HCT116 (cell line): ENCODE measurements around the gene UBE2E3. TPM values are rescaled to one million over a fixed set of nuclear protein-coding genes. Genes with fewer than 3 reads are reported as not detected.

Source experiments
- ATAC-seq: fragments of 200-7000 bp; cut with Tn5 transposase; 2 replicates; pipeline ENCODE4 v1.9.1; 2020; ENCODE audit warnings: mild to moderate bottlenecking, moderate library complexity
- BruUV-seq: library from RNA; stranded (reverse); fragments of 400-500 nt; replicated peaks from 2 replicates; lab custom pipeline; 2021; lab: Mats Ljungman, UMichigan
- CTCF ChIA-PET: fragments of 300-600 bp; sonication (Branson Sonifier 250); formaldehyde crosslinking; loops from one replicate; lab custom pipeline; 2021; ENCODE audit warnings: antibody characterized with exemption; lab: Charles Lee
- POLR2A ChIA-PET: fragments of 300-600, 350-600 bp; sonication (Branson Sonifier 250); formaldehyde crosslinking; loops from one replicate; lab custom pipeline; 2021; ENCODE audit warnings: antibody characterized with exemption; lab: Charles Lee
- RAD21 ChIA-PET, 2 experiments: fragments of 300-600 bp; sonication (Branson Sonifier 250); formaldehyde crosslinking; loops; one replicate each; lab custom pipeline; 2023; ENCODE audit warnings: low total read pairs in 2 of 2; ENCODE audit not compliant: uncharacterized antibody in 2 of 2, unreplicated experiment in 2 of 2, low non-redundant PET in 1 of 2; lab: Charles Lee
- DNase-seq: peaks from one replicate; pipeline ENCODE4 v3.0.0-alpha.2; 2010; ENCODE audit warnings: low read depth, low spot score
- H2AFZ ChIP-seq: fragments of 200-600 bp; shearing (Covaris generic), sonication (generic); 2 replicates; pipeline ENCODE4 v1.6.1; 2017; ENCODE audit warnings: low read depth, mixed run types, mixed read lengths, antibody characterized with exemption, low read length; ENCODE audit not compliant: poor library complexity, severe bottlenecking
- H3K27ac ChIP-seq: 2 replicates; pipeline ENCODE4 v1.5.1; 2012; ENCODE audit warnings: low read depth, low read length
- H3K27me3 ChIP-seq: fragments of 200-600 bp; sonication (generic); 2 replicates; pipeline ENCODE4 v1.6.1; 2016; ENCODE audit warnings: mixed run types, low read length, mixed read lengths; ENCODE audit not compliant: insufficient read depth
- H3K36me3 ChIP-seq, 2 experiments: fragments of 200-500 bp in 1 of 2; fragments of 200-600 bp in 1 of 2; sonication (Bioruptor generic) in 1 of 2; sonication (generic) in 1 of 2; 2 replicates each; pipeline versions ENCODE4 v1.5.1 to v1.6.1; 2014 to 2016; ENCODE audit warnings: low read length in 2 of 2, inconsistent platforms in 1 of 2, mixed read lengths in 1 of 2, mixed run types in 1 of 2; ENCODE audit not compliant: insufficient read depth in 2 of 2, control insufficient read depth in 1 of 2
- H3K4me1 ChIP-seq, 2 experiments: fragments of 200-600 bp in 1 of 2; sonication (generic) in 1 of 2; 2 replicates each; pipeline versions ENCODE4 v1.5.1 to v1.6.1; 2012 to 2017; ENCODE audit warnings: low read length in 2 of 2, inconsistent platforms in 1 of 2, mild to moderate bottlenecking in 1 of 2, mixed read lengths in 1 of 2, mixed run types in 1 of 2, moderate library complexity in 1 of 2; ENCODE audit not compliant: insufficient read depth in 2 of 2, control insufficient read depth in 1 of 2
- H3K4me2 ChIP-seq: fragments of 200-600 bp; sonication (generic); 2 replicates; pipeline ENCODE4 v1.6.1; 2017; ENCODE audit warnings: mixed run types, low read length, mixed read lengths
- H3K4me3 ChIP-seq, 2 experiments: fragments of 200-600 bp in 1 of 2; sonication (generic) in 1 of 2; replicated peaks in 1 of 2; 2 replicates each; pipeline ENCODE4 v1.5.1; 2011 to 2016; ENCODE audit warnings: low read length in 2 of 2, control low read depth in 1 of 2, low read depth in 1 of 2, mild to moderate bottlenecking in 1 of 2, mixed read lengths in 1 of 2, mixed run types in 1 of 2
- H3K79me2 ChIP-seq: fragments of 200-600 bp; sonication (generic); 2 replicates; pipeline ENCODE4 v1.6.1; 2017; ENCODE audit warnings: mild to moderate bottlenecking, mixed run types, low read length, moderate library complexity, mixed read lengths; ENCODE audit not compliant: insufficient read depth
- H3K9ac ChIP-seq: fragments of 200-600 bp; sonication (generic); 2 replicates; pipeline ENCODE4 v1.6.1; 2016; ENCODE audit warnings: low read length, mixed read lengths
- H3K9me2 ChIP-seq: fragments of 200-600 bp; sonication (generic), shearing (Covaris generic); 2 replicates; pipeline ENCODE4 v1.6.1; 2017; ENCODE audit warnings: mixed run types, mild to moderate bottlenecking, moderate library complexity; ENCODE audit not compliant: insufficient read depth
- H3K9me3 ChIP-seq, 2 experiments: fragments of 200-500 bp in 1 of 2; fragments of 200-600 bp in 1 of 2; sonication (Bioruptor generic) in 1 of 2; sonication (generic) in 1 of 2; 2 replicates each; pipeline ENCODE4 v1.6.1; 2014 to 2017; ENCODE audit warnings: low read length in 2 of 2, mixed read lengths in 2 of 2, inconsistent platforms in 1 of 2, low read depth in 1 of 2, mild to moderate bottlenecking in 1 of 2, mixed run types in 1 of 2, moderate library complexity in 1 of 2; ENCODE audit not compliant: control insufficient read depth in 1 of 2, insufficient read depth in 1 of 2
- H4K20me1 ChIP-seq: fragments of 200-600 bp; sonication (generic), shearing (Covaris generic); 2 replicates; pipeline ENCODE4 v1.6.1; 2017; ENCODE audit warnings: mixed run types, mild to moderate bottlenecking, moderate library complexity; ENCODE audit not compliant: insufficient read depth
- CTCF ChIP-seq, 3 experiments: fragments of 200-600 bp in 1 of 3; sonication (generic) in 1 of 3; IDR thresholded peaks in 2 of 3; conservative IDR thresholded peaks in 1 of 3; 2 replicates each; pipeline ENCODE4 v1.5.1; 2012 to 2017; ENCODE audit warnings: low read depth in 2 of 3, low read length in 2 of 3, antibody characterized with exemption in 1 of 3, borderline replicate concordance in 1 of 3, control low read depth in 1 of 3, mild to moderate bottlenecking in 1 of 3, mixed read lengths in 1 of 3, mixed run types in 1 of 3, moderate library complexity in 1 of 3; ENCODE audit not compliant: insufficient read depth in 1 of 3
- EGR1 ChIP-seq: IDR thresholded peaks from 2 replicates; pipeline ENCODE4 v1.6.1; 2012; ENCODE audit warnings: low read depth
- FOSL1 ChIP-seq: IDR thresholded peaks from 2 replicates; pipeline ENCODE4 v1.6.1; 2012; ENCODE audit warnings: low read depth
- JUND ChIP-seq: IDR thresholded peaks from 2 replicates; pipeline ENCODE4 v1.6.1; 2012
- MAX ChIP-seq: IDR thresholded peaks from 2 replicates; pipeline ENCODE4 v1.6.1; 2012
- POLR2A ChIP-seq: IDR thresholded peaks from 2 replicates; pipeline ENCODE4 v1.7.0; 2011; ENCODE audit warnings: borderline replicate concordance; ENCODE audit not compliant: insufficient read depth, insufficient read length; ENCODE audit errors: extremely low read depth
- RAD21 ChIP-seq: IDR thresholded peaks from 2 replicates; pipeline ENCODE4 v1.6.1; 2012; ENCODE audit warnings: low read depth, mild to moderate bottlenecking
- SIN3A ChIP-seq: IDR thresholded peaks from 2 replicates; pipeline ENCODE4 v1.6.1; 2012; ENCODE audit warnings: low read depth
- SP1 ChIP-seq: IDR thresholded peaks from 2 replicates; pipeline ENCODE4 v1.6.1; 2012; ENCODE audit warnings: low read depth
- SRF ChIP-seq: IDR thresholded peaks from 2 replicates; pipeline ENCODE4 v1.6.1; 2012; ENCODE audit warnings: low read depth
- YY1 ChIP-seq: IDR thresholded peaks from 2 replicates; pipeline ENCODE4 v1.6.1; 2011; ENCODE audit warnings: low read length, low read depth, moderate library complexity, mild to moderate bottlenecking; ENCODE audit not compliant: insufficient replicate concordance; ENCODE audit errors: extremely low read depth
- ZBTB33 ChIP-seq: IDR thresholded peaks from 2 replicates; pipeline ENCODE4 v1.6.1; 2011; ENCODE audit warnings: mild to moderate bottlenecking, low read length, moderate library complexity; ENCODE audit not compliant: insufficient replicate concordance; ENCODE audit errors: extremely low read depth
- ZNF274 ChIP-seq: fragments of 200-500 bp; sonication (Bioruptor generic); IDR thresholded peaks from 2 replicates; pipeline ENCODE4 v1.6.1; 2014; ENCODE audit warnings: mild to moderate bottlenecking, low read depth, low read length, inconsistent platforms
- intact Hi-C: fragments of 100-400 bp; cut with micrococcal nuclease; formaldehyde crosslinking; loops from 2 replicates; pipeline ENCODE4 v1.10.0; 2022
- total RNA-seq: library from RNA; stranded (reverse); gene quantifications from one replicate; pipeline ENCODE4 v1.2.1, GENCODE V29; 2021; ENCODE audit not compliant: unreplicated experiment

The UBE2E3 gene
- total RNA-seq, 1 experiment from 2014 or later: 64.2 TPM

- Histone ChIP-seq H2AFZ (no peak overlapping the region), H3K27ac (peak overlapping the region; percentile 9; the same call in 1 of the 2 replicates), H3K9me3 (no peaks in the 10 kb centered on the region), H3K27me3 (no peaks in the 10 kb centered on the region), H3K4me1 (peaks cover 9 to 18% of the 10 kb centered on the region in 2 experiments; a peak in 3 of 4 replicates), H3K36me3 (no peaks in the 10 kb centered on the region), H3K4me2 (peak overlapping the region; percentile 35), H3K9me2 (0 out of 2 replicates have a peak, but pooled peaks cover 5% of the 10 kb centered on the region), H3K79me2 (peaks cover 4% of the 10 kb centered on the region), H3K9ac (no peak overlapping the region), H4K20me1 (no peaks in the 10 kb centered on the region; the same call in 1 of the 2 replicates), H3K4me3 (0 out of 4 replicates have a peak overlapping the region, but pooled peaks of 1 of the 2 experiments have one; percentile 4)
- DNase-seq: peak; percentile 36
- ChIA-PET CTCF (interaction anchor here (0.6 to 1.5 kb wide), 5 partner anchors 11 to 946 kb away, joined by 3 to 7 read pairs (median 4); no protein-coding TSS in a partner anchor), POLR2A (no interaction called here), RAD21 (no interaction called here)
- ATAC-seq: peak; percentile 75
- TF ChIP-seq RAD21 (0 out of 2 replicates have a peak, but pooled peaks have one; percentile 13), CTCF (IDR thresholded peaks at IDR 0.05 in 2 of 3, conservative IDR thresholded peaks at IDR 0.05 in 1 of 3; ENCODE audit: borderline replicate concordance in 1 of 3, insufficient read depth in 1 of 3, low read depth in 2 of 3, low read length in 2 of 3) (no peak), JUND (peak; percentile 52), YY1 (no peak), SP1 (peak; percentile 43; the same call in 1 of the 2 replicates), POLR2A (no peak), SIN3A (no peak), SRF (peak; percentile 15; the same call in 1 of the 2 replicates), ZNF274 (no peak), FOSL1 (0 out of 2 replicates have a peak, but pooled peaks have one; percentile 35), EGR1 (no peak), ZBTB33 (no peak), MAX (no peak)
- no TSS peak for BruUV-seq
- intact Hi-C loops: no loop called here
Measured at GRCh38 chr2:181070119-181070835, 89.9 kb downstream of the UBE2E3 start.
